Activated CD4-positive, alpha-beta T cell treated with anti-CD3 and anti-CD28 coated beads for 24 hours (primary cell): ENCODE results near the gene LRRC37A3.
"Not testable (repeated sequence)": the region's sequence is repeated elsewhere in the genome, so short reads cannot be mapped to it uniquely, and the experiment has no call there.

Source experiments
- DNase-seq, 2 donors: peaks; one replicate each; pipeline ENCODE4 v3.0.0-alpha.2; 2020; ENCODE audit warnings: low read depth in 2 of 2

Gene LRRC37A3

DNA sequence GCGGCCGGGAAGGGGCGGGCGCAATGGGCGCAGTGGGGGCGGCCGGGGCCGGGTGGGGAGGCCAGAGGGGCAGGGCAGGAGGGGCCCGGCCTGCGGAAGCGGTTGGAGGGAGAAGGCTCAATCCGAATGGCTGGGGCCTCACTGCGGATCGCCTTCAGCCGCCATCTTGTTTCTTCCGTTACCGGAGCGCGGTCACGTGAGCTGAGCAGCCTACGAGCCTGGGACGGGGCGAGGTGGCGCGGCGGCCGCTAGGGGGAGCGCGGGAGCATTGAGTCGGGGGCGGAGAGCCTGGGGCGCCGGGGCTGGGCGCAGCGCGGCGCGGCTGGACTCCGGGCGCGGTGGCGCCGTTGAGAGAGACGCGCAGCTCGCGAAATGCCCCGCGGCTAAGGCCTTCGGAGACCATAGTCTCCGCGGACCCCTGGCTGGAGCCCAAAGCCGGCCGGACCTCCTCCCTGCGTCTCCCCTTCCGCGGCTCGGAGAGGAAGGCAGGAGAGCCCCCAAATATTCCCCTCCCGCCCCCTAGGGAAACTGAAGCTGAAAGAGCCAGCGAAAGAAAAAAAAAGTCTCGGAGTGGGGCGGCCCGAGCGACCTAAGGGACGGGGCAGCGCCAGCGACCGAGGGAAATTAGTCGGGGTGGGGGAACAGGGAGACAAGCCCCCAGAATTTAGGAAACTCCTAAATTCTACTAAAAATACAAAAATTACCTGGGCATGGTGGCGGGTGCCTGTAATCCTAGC lies at the start of gene LRRC37A3:
Gene LRRC37A3 (minus strand): TSS at position 190 of the 737 bp plus-strand sequence. CDS start 22,221 bp downstream, outside the sequence.
- DNase-seq, result peak; percentile 99 to 100

DNA sequence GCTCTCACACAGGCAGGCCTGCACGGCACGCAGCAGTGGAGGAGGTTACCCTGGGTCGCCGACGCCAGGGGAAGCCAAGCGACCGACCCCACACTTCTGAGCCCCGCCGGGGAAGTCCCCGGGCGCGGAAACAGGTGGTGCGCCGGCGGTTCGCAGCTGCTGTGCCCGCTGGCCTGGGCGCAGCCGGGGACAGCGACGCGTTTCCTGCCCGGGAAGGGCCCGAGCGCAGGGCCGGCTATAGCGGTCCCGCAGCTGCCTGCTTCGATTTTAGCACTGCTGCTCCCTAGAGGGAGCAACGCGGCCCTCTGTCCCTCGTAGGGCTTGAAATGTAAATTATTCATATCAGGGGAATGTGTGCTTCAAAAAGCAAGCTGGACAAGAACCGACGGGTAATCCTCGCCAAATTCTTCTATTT lies 46.6 kb upstream of the LRRC37A3 start:
- peak in 1 of 2 donors; percentile 50 for DNase-seq

DNA sequence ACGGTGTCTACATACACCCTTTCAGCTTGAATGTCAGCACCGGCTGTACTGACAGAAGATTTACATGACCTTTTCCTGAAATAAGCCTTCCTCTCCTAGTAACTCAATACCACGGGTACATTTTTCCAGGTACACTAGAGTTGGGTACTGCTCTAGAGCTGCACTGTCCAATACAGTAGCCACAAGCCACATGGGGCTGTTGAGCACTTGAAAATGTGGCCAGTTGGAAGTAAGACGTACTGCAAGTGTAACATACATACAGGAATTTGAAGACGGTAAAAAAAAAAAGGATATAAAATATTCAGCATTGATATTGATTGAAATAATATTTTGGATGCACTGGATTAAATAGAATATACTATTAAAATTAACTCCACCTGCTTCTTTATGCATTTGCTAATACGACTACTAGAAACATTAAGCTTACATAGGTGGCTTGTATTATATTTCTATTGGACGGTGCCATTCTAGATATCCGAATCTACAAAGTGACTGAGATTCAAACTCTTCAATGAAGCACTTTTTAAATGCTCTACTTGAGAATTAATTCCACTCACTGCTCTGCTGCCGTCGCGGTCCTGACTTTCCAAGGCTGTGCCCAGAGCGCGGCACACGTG lies 46.1 kb upstream of the LRRC37A3 start:
- DNase-seq, result not testable (repeated sequence)

DNA sequence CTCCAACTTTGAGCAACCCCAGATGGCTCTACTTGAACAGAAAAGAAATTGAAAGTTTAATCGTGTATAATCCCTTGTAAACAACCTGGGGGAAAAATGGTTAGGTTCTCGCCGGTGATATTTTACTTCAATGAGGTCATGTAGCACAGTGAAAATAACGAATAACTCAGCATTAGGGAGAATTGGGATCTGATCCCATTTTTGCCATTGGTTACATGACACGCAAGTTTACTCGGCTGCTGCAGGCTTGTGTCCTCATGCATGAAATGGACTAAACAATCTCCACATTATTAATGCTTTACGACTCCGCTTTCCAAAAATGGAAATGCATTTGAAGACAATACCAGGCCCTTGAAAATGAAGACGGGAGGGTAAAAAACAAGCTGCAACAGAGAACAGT lies 45.5 kb upstream of the LRRC37A3 start:
- DNase-seq, result no peak

DNA sequence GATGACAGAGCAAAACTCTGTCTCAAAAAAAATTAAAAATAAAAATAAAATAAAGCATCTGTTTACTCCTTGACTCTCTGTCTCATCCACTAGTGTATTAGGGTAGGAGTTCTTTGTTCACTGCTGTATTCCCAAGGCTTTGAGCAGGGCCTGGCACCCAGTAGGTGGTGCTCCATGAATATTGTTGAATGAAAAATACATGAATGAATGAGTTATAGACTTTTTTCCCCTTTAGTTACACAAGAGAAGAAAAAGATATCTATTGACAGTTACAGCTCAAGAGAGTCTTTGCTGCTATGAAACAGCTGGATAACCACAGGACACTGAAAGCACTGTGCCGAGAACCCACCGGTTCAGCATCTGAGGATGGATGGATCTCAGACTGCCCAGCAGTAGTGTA lies 44.5 kb upstream of the LRRC37A3 start:
- DNase-seq, result not testable (repeated sequence)

DNA sequence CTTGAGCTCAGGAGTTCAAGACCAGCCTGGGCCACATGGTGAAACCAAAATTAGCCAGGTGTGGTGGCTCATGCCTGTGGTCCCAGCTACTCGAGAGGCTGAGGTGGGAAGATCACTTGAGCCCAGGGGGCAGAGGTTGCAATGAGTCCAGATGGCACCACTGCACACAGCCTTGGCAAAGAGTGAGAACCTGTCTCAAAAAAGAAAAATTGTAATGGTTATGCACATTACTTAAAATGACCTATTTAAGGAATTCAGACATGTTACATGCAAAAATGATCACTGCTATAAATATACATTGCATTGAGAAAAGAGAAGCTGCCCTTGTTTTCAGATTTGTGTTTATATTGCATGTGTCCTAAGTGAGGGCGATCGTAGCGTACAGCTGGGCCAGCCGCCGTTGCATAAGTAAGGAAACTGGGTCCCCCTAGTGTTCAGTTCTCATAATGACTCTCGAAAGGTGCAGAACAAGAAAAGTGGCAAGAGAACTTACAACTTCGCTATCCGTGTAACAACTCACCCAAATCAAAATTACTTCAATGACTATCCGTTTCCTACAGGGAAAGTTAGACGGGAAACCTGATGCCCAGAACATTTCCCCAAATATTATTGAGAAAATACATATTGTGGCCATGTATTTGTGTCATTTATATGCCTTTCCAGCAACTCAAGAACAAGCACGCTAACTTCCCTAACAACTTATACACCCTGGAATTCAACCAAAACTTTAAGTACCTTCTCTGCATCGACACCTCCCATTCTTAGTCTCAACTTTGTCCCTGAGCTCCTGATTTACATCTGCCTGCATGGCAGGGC lies 42.5 kb upstream of the LRRC37A3 start:
- peak in 1 of 2 donors; percentile 75 for DNase-seq

DNA sequence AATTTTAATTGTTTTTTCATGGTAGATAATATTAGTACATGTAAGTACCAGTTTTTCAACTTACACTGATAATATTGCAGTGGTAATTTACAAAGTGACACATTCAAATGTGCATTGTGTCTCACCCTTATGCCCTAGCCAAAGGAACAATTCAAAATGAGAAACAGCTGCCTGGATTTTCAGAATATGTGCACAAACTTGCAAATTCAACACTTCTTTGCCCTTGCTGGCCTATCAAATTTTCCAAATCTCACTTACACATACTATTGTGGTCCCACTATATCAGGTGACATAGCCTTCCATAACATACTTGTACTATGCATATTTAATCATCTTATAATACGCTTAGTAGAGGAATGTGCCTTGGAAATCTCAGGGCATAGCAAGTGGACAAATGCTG lies 32.6 kb upstream of the LRRC37A3 start:
- no peak for DNase-seq

DNA sequence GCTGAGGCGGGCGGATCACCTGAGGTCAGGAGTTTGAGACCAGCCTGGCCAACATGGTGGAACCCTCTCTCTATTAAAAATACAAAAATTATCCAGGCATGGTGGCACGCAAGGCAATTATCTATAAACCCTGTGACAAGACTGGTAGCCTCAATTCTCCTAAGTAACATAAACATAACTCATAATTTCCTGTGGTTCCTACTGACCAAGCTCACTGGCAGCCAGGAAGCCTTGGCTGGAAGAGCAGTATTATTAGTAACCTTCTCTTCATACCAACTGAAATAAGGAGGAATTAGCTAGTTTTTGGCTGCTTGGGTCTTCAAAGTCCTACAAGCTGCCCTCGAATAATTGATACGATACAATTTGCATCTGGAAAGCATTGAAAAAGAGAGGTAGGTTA lies 31.6 kb upstream of the LRRC37A3 start:
- no peak for DNase-seq

DNA sequence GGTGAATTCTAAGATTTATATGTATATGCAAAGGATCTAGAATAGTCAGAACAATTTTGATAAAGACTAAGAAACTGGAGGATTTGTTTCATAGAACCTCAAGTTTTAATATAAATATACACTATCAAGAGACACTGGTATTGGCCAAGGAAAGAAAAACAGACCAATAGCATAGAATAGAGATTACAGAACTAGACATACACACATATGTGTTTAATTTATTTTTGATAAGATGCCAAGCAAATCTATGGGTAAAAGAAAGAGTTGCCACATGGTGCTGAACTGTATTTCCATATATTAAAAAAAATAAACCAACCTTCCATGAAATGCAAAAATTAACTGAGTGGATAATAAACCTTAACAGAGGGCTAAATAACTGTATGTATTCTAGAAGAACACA lies 27.9 kb upstream of the LRRC37A3 start:
- no peak for DNase-seq

DNA sequence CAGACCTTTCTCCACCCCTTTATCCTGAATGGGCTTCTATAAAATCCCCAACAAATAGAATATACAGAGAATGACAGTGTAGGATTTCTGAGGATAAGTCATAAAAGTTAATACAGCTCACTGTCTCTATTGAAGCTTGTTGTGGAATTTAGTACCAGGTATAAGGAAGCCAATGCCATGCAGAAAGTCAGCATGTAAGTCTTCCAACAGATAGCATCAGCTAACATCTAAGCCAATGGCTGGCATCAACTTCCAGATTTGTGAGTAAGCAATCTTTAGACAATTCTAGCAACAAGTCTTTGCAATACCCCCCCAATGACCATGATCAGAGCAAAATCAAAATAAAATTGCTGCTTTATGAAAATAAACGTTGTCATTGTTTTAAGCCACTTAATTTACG lies 22.5 kb upstream of the LRRC37A3 start:
- DNase-seq, result no peak

DNA sequence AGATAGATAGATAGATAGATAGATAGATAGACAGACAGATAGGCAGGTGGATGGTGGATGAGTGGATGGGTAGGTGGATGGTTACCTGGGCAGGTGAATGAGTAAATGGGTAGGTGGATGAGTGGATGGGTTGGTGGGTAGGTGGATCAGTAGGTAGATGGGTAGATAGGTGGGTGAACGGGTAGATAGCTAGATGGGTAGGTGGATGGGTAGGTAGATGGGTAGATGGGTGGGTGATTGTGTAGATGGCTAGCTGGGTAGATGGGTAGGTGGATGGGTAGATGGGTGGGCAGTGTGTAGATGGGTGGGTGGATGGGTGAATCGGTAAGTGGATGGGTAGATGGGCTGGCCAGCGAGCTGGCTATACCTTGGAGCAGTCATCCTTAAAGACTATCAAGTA lies 21.8 kb upstream of the LRRC37A3 start:
- DNase-seq, result no peak

DNA sequence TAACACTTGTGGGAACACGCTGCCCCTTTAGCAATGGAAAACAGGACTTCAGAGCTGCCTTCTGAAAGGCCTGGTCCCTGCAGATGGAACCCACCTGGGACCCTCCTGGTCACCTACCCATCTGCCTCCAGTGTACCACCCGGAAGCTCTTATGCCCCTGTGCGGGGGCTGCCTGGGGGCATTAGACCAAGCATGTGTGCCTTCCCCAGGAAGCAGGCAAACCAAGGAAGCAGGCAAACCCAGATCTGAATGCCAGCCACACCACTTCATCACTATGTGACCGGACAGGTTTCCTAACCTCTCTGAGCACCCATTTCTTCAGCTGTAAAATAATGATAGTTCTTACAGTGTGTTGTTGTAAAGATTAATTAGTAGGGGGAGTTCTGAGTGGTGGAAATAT lies 20.8 kb upstream of the LRRC37A3 start:
- no peak for DNase-seq

DNA sequence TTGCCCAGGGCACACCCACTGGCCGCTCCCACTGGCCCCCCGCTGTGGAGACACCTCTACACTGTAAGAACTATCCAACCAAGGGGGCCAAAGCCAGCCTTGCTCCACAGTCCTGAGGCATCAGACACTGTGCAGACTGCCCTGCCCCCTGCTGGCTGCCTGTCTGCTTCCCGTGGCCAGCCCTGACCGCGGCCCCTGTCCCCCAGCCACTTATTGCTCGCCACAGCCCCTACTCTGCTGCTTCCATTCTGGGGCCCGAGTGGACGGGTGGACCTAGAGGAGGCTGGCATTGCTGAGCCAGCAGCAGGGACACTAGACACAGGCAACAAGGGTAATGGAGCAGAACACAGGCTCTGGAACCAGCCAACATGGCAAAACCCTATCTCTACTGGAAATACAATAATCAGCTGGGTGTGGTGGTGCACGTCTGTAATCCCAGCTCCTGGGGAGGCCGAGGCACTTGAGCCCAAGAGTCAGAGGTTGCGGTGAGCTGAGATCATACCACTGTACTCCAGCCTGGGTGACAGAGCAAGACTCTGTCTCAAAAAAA lies 19.7 kb upstream of the LRRC37A3 start:
- peak; percentile 37 to 47 for DNase-seq

DNA sequence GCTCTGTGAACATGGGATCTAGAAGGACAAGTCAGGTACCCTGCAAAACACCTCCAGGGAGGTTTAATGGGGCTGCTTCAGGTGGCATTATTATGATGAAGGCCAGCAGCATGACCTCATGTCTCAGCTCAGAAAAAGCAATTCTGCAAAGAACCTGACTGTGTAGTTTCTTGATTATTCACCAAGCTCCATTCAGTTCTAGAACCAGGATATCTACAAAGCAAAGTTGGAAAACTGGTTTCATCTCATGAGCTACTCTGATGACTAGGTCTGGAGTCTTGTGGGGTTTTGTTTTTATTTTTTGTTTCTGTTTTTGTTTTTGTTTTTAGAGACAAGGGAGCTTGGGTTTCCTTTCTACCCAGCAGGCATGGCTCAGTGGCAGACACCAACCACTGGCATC lies 19.0 kb upstream of the LRRC37A3 start:
- DNase-seq, result no peak

DNA sequence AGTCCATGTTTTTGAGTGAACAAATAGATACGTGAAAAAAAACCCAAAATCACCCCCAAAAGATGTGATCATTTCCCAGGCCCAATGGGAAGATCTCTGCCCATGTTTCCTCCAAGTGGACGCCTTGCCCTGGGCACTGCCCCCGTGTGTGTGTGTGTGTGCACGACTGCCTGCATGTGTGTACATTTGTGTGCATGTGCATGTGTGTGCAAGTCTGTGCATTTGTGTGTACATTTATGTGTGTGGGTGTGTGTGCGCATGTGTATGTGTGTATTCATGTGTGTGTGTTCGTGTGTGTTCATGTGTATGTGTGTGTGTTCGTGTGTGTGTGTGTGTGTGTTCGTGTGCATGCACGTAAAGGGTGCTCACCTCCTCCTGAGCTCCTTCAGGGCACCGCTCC lies 16.8 kb upstream of the LRRC37A3 start:
- no peak for DNase-seq

DNA sequence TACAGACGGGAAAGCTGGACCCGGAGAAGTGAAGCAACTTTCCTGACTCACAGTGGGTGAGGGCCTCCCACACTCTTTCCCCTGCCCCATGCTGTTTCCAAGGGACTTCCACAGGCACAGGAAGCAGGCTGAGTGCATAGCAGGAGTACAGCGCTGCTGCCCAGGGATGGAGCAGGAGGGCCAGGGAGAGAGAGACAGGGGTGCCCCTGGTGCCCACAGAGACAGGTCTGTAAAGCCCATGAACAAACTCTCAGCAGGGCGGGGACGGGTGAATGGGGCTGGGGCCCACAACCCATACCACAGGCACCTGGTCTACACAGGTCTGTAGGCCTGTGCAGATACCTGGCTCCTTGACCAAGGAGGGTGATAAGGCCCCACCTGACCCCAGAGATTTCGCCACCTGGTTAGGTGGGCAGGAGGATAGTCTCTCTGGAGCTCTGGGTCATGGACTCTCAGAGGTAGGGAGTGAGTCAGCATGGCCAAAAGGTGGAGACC lies 15.1 kb upstream of the LRRC37A3 start:
- not testable (repeated sequence) for DNase-seq

DNA sequence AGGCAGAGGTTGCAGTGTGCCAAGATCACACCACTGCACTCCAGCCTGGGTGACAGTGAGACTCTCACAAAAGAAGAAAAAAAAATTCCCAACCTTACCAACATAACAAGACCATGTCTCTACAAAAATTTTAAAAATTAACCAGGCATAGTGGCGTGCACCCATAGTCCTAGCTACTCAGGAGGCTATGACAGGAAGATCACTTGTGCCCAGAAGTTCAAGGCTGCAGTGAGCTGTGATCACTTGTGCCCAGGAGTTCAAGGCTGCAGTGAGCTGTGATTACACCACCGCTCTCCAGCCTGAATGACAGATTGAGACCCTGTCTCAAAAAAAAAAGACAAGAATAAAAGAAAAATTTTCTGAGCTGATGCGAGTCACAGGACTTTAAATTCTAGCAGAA lies 13.6 kb upstream of the LRRC37A3 start:
- DNase-seq, result not testable (repeated sequence)

DNA sequence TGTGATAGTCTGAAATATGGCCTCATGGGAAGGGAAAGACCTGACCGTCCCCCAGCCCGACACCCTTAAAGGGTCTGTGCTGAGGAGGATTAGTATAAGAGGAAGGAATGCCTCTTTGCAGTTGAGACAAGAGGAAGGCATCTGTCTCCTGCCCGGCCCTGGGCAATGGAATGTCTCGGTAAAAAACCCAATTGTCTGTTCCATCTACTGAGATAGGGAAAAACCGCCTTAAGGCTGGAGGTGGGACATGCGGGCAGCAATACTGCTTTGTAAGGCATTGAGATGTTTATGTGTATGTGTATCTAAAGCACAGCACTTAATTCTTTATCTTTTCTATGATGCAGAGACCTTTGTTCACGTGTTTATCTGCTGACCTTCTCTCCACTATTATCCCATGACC lies 11.1 kb upstream of the LRRC37A3 start:
- DNase-seq, result not testable (repeated sequence)

DNA sequence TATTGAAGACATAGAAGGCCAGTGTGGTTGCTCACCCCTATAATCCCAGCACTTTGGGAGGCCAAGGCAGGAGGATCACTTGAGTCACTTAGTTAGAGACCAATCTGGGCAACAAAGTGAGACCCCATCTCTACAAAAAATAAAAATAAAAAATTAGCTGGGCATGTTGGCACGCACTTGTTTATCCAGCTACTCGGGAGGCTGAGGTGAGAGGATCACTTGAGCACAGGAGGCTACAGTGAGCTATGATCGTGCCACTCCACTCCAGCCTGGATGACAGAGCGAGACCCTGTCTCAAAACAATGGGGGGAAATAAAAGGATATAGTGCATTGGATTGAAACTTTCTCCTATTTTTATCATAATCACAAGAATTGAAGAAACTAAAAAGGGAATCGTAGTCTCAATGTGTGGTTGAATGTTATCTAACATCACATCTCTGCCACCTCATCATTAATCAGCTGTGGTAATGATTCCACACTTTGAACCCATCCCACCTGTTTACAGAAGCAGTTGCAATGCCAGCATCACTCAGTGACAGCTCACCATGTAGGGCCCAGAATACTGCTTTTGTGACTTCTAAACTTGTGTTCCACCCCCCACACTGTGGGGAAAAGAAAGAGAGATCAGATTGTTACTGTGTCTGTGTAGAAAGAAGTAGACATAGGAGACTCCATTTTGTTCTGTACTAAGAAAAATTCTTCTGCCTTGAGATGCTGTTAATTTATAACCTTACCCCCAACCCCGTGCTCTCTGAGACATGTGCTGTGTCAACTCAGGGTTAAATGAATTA lies 10.3 kb upstream of the LRRC37A3 start:
- DNase-seq, result peak in 1 of 2 donors; percentile 36

DNA sequence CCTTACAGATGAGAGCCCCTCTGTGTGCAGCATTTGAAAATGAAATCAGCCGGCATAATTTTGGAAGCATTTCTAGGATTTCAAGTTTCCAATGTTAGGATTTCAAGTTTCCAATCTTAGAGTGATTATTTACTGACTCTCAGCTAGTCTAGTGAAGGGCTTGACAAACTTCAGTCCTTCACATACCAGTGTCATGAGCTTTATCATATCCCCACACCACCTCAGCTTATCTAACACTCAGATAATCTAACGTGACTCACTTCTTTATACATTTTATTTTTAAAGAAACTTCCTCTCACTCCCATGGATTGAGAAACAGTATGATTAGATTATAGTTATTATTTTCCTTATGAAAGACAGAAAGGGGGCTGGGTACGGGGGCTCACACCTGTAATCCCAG lies 9.4 kb upstream of the LRRC37A3 start:
- DNase-seq, result not testable (repeated sequence)

DNA sequence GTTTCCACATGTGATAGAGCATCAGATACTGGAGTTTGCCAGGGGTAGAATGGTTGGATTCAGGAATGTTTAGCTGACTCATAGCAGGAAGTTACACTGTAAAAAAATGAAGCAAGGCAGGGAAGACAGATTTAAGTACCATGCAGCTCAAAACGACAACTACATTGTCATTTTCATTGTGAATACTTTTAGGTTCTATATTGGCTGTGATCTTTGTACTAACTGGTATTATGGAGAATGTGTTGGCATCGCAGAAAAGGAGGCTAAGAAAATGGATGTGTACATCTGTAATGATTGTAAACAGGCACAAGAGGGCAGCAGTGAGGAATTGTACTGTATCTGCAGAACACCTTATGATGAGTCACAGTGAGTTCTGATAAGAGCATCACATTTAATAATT lies 8.2 kb upstream of the LRRC37A3 start:
- DNase-seq, result peak; percentile 27 to 71
